Measurements from ENCODE around the gene CKAP5. TPM values are rescaled to one million over a fixed set of nuclear protein-coding genes. Genes with fewer than 3 reads are reported as not detected.

The CKAP5 gene
- polyA plus RNA-seq, 1 experiment: 114 TPM

DNA sequence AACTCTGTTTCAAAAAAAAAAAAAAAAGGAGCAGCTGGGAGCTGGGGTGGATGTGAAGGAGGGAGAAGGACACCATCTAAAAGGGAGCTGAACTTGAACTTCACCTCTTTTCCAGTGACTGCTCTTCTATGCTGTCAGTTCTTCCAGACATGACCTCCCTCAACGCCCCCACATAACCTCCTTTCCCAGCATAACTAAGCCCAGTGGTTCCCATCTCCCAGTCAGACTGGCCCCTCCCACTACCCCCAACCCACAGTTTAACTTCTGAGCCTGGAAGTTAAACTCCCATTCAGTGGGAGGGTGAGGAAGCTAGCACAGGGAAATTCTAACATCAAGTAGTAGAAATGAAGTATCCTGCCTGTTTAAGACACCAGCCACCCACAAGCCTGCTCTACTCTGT lies 147.5 kb downstream of the CKAP5 start:
- no peaks in the 10 kb centered on the region; the same call in 1 of the 2 replicates for H3K9me3 ChIP-seq (ENCODE audit: control insufficient read depth, insufficient read depth, low read length)
- no peak for DNase-seq (ENCODE audit: low read depth, low spot score)
- ChIA-PET POLR2A (interaction anchor here (0.7 kb wide), 1 partner anchor 49 kb away, joined by 3 read pairs; no protein-coding TSS in a partner anchor), CTCF (interaction anchor here (1.1 kb wide), 1 partner anchor 17 kb away, joined by 3 read pairs; no protein-coding TSS in a partner anchor)
- no peak overlapping the region for H3K27ac ChIP-seq (ENCODE audit: low read depth, low read length)
- peak overlapping the region; percentile 17; the same call in 1 of the 2 replicates for H3K4me3 ChIP-seq (ENCODE audit: low read depth, low read length)
- H3K27me3 ChIP-seq (ENCODE audit: control insufficient read depth, insufficient read depth, low read length): no peaks in the 10 kb centered on the region
- no peak for TF ChIP-seq CTCF (IDR thresholded peaks at IDR 0.05; ENCODE audit: low read depth, low read length)

- ChIA-PET CTCF (interaction anchor here (1.3 kb wide), 1 partner anchor 13 kb away, joined by 3 read pairs; no protein-coding TSS in a partner anchor), POLR2A (interaction anchor here (0.7 to 1.1 kb wide), 2 partner anchors 11 to 48 kb away, joined by 3 read pairs; no protein-coding TSS in a partner anchor)
- no peak for TF ChIP-seq CTCF (IDR thresholded peaks at IDR 0.05; ENCODE audit: low read depth, low read length)
- H3K27me3 ChIP-seq (ENCODE audit: control insufficient read depth, insufficient read depth, low read length): no peaks in the 10 kb centered on the region
- no peaks in the 10 kb centered on the region; the same call in 1 of the 2 replicates for H3K9me3 ChIP-seq (ENCODE audit: control insufficient read depth, insufficient read depth, low read length)
- no peak for DNase-seq (ENCODE audit: low read depth, low spot score)
- no peak overlapping the region for H3K4me3 ChIP-seq (ENCODE audit: low read depth, low read length)
- no peak overlapping the region for H3K27ac ChIP-seq (ENCODE audit: low read depth, low read length)
Observed at GRCh38 chr11:46697723-46698122, 148.4 kb downstream of the CKAP5 start.

DNA sequence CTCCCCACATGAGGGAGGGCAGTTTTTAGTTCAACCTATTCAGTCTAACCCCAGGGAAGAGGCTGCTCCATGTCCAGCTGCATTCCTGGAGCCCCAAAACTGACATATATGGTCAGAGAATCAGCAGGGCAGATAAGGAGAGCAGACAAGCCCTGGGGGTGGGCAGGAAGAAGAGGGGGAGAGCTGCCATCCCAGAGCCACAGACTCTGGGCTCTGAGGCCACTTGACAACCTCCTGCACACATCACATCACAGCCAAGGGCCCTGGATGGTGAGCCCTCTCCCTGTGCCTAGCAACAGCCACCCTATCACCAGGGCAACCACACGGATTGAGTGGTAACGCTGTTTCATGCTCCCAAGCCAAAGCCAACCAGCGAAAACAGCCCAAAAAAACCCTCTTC lies 148.8 kb downstream of the CKAP5 start:
- Histone ChIP-seq H3K27ac (ENCODE audit: low read depth, low read length) (no peak overlapping the region), H3K4me3 (ENCODE audit: low read depth, low read length) (no peak overlapping the region), H3K27me3 (ENCODE audit: control insufficient read depth, insufficient read depth, low read length) (no peaks in the 10 kb centered on the region), H3K9me3 (ENCODE audit: control insufficient read depth, insufficient read depth, low read length) (no peaks in the 10 kb centered on the region; the same call in 1 of the 2 replicates)
- no peak for DNase-seq (ENCODE audit: low read depth, low spot score)
- POLR2A ChIA-PET: interaction anchor here (1.1 kb wide), 1 partner anchor 11 kb away, joined by 3 read pairs; no protein-coding TSS in a partner anchor
- CTCF ChIA-PET: interaction anchor here (1.3 kb wide), 1 partner anchor 13 kb away, joined by 3 read pairs; no protein-coding TSS in a partner anchor
- TF ChIP-seq CTCF (IDR thresholded peaks at IDR 0.05; ENCODE audit: low read depth, low read length): no peak

DNA sequence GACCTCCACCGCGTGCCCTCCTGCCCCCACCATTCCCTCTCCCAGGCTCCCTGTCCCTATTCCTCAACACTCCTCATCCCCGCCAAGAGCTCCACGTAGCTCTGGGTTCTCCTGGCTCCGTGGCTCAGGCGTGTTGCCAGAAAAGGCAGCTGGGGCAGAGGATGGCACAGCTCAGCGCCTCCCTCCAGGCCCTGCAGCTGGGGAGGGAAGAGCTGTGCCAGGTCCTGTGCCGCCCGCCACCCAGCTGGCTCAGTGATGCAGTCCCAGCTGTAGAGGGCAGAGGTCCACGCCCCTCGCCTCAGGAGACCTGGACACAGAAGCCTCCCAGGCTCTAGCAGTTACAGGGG lies 149.9 kb downstream of the CKAP5 start:
- no peak for DNase-seq (ENCODE audit: low read depth, low spot score)
- Histone ChIP-seq H3K9me3 (ENCODE audit: control insufficient read depth, insufficient read depth, low read length) (no peaks in the 10 kb centered on the region; the same call in 1 of the 2 replicates), H3K4me3 (ENCODE audit: low read depth, low read length) (no peak overlapping the region), H3K27ac (ENCODE audit: low read depth, low read length) (no peak overlapping the region), H3K27me3 (ENCODE audit: control insufficient read depth, insufficient read depth, low read length) (no peaks in the 10 kb centered on the region)
- ChIA-PET CTCF (no interaction called here), POLR2A (interaction anchor here (1.6 kb wide), 1 partner anchor 9 kb away, joined by 4 read pairs; no protein-coding TSS in a partner anchor)
- no peak for TF ChIP-seq CTCF (IDR thresholded peaks at IDR 0.05; ENCODE audit: low read depth, low read length)

DNA sequence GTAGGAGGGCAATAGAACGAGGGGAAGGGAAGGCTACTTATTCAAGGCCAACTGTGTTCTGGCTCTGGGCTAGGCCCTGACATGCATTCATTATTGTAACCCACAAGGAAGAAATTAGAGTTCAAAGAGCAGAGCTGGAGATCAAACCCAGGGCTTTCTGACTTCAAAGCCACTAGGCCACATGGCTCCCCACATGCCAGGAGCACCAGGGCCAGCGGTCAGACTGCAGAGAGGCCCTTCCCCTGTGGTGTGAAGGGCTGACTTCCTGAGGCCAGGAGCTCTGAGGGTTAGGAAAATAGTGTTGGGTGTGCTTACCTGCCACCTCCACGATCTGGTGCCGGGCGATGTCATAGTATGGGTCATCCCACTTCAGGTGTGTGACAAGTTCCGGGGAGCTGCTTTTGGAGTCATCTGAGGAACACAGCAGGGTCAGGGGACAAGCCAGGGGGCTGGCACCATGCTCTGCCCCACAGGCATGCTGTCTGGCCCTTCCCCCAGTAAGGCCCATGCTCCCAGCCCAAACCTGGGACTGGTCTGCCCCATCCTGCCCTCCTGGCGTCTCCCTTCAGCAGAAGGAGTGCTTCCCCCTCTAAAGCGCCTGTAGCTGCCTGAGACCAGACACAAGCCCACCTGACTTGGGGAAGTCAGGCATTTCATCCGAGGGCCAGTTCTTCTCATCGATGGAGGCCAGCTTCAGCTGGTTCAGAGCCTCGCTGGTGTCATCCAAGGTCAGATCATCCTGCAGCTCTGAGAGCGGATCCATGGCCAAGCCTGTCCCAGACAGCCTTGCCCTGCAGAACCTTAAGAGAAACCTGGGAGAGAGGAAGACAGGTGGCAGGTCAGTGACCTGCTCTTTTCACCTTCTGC lies 150.5 kb downstream of the CKAP5 start:
- no peaks in the 10 kb centered on the region for H3K27me3 ChIP-seq (ENCODE audit: control insufficient read depth, insufficient read depth, low read length)
- no peaks in the 10 kb centered on the region for H3K9me3 ChIP-seq (ENCODE audit: control insufficient read depth, insufficient read depth, low read length)
- TF ChIP-seq CTCF (IDR thresholded peaks at IDR 0.05; ENCODE audit: low read depth, low read length): no peak
- no peak for DNase-seq (ENCODE audit: low read depth, low spot score)
- H3K4me3 ChIP-seq (ENCODE audit: low read depth, low read length): no peak overlapping the region
- H3K27ac ChIP-seq (ENCODE audit: low read depth, low read length): no peak overlapping the region
- ChIA-PET CTCF (interaction anchor here (0.5 kb wide), 1 partner anchor 11 kb away, joined by 3 read pairs; no protein-coding TSS in a partner anchor), POLR2A (interaction anchor here (1.6 kb wide), 1 partner anchor 8 kb away, joined by 4 read pairs; no protein-coding TSS in a partner anchor)

Measured in AG04450 (cell line).